Activated CD8-positive, alpha-beta memory T cell treated with anti-CD3 and anti-CD28 coated beads, Interleukin-2, amount 50 U/mL, for 48 hours (primary cell): ENCODE data around the gene PPP1CC.
A peak's percentile ranks its signal among the peaks of the same experiment; 100 is the strongest.
"Not testable (repeated sequence)": the region's sequence is repeated elsewhere in the genome, so short reads cannot be mapped to it uniquely, and the experiment has no call there.

Experiments used
- DNase-seq: peaks from one replicate; pipeline ENCODE4 v3.0.0-alpha.2; 2020

Gene PPP1CC

GRCh38 chr12:110742718-110743570 is at the start of gene PPP1CC:
PPP1CC (minus strand) TSS chr12:110742891; CDS start chr12:110742707, 184 bp downstream.
- peak; percentile 94 for DNase-seq

- no peak for DNase-seq
Measured at GRCh38 chr12:110791589-110791988, 48.9 kb upstream of the PPP1CC start.

GRCh38 chr12:110790301-110790700 is 47.6 kb upstream of the PPP1CC start:
- no peak for DNase-seq

GRCh38 chr12:110786012-110786411 is 43.3 kb upstream of the PPP1CC start:
- no peak for DNase-seq

GRCh38 chr12:110785240-110785639 is 42.5 kb upstream of the PPP1CC start:
- DNase-seq: no peak

- no peak for DNase-seq
Measured at GRCh38 chr12:110782922-110783321, 40.2 kb upstream of the PPP1CC start.

- DNase-seq: no peak
Measured at GRCh38 chr12:110782094-110782493, 39.4 kb upstream of the PPP1CC start.

- DNase-seq: peak; percentile 64
Measured at GRCh38 chr12:110780448-110780847, 37.8 kb upstream of the PPP1CC start.

- DNase-seq: no peak
Measured at GRCh38 chr12:110778833-110779577, 36.3 kb upstream of the PPP1CC start.

- peak; percentile 65 for DNase-seq
Measured at GRCh38 chr12:110776410-110776809, 33.7 kb upstream of the PPP1CC start.

- DNase-seq: no peak
Measured at GRCh38 chr12:110775997-110776396, 33.3 kb upstream of the PPP1CC start.

- DNase-seq: no peak
Measured at GRCh38 chr12:110774824-110775223, 32.1 kb upstream of the PPP1CC start.

GRCh38 chr12:110768960-110769359 is 26.3 kb upstream of the PPP1CC start:
- DNase-seq: no peak

- no peak for DNase-seq
Measured at GRCh38 chr12:110767863-110768262, 25.2 kb upstream of the PPP1CC start.

- DNase-seq: no peak
Measured at GRCh38 chr12:110766311-110767154, 23.8 kb upstream of the PPP1CC start.

- DNase-seq: not testable (repeated sequence)
Measured at GRCh38 chr12:110765572-110765971, 22.9 kb upstream of the PPP1CC start.

GRCh38 chr12:110765111-110765510 is 22.4 kb upstream of the PPP1CC start:
- DNase-seq: no peak

- no peak for DNase-seq
Measured at GRCh38 chr12:110763583-110763982, 20.9 kb upstream of the PPP1CC start.

- no peak for DNase-seq
Measured at GRCh38 chr12:110762891-110763290, 20.2 kb upstream of the PPP1CC start.

- DNase-seq: no peak
Measured at GRCh38 chr12:110760204-110760609, 17.5 kb upstream of the PPP1CC start.

- DNase-seq: no peak
Measured at GRCh38 chr12:110758922-110759321, 16.2 kb upstream of the PPP1CC start.

GRCh38 chr12:110756611-110757010 is 13.9 kb upstream of the PPP1CC start:
- DNase-seq: no peak
